Measurements from ENCODE around the gene CMTM8.
"Not testable (repeated sequence)": the region's sequence is repeated elsewhere in the genome, so short reads cannot be mapped to it uniquely, and the experiment has no call there.

Gene CMTM8

GRCh38 chr3:32238453-32239306 lies at the start of gene CMTM8:
CMTM8 (plus strand) TSS chr3:32238680; CDS start chr3:32238973, 293 bp downstream.
- Mint-ChIP-seq H3K27ac (no peak within 1 kb of the TSS), H3K4me3 (peak within 1 kb of the TSS; percentile 79), H3K9me3 (no peaks in the 10 kb centered on the region), H3K36me3 (peaks cover 1% of the 10 kb centered on the region), H3K27me3 (peaks cover 2% of the 10 kb centered on the region), H3K4me1 (peaks cover 10% of the 10 kb centered on the region)
- ATAC-seq (ENCODE audit: low read depth) (peak; percentile 69), DNase-seq (ENCODE audit: low spot score in 2 of 2) (peak; percentile 20 to 45)

- DNase-seq (ENCODE audit: low spot score in 2 of 2), result no peak
- H3K4me1 Mint-ChIP-seq, result no peaks in the 10 kb centered on the region
- H3K9me3 Mint-ChIP-seq, result no peaks in the 10 kb centered on the region
- no peaks in the 10 kb centered on the region for H3K36me3 Mint-ChIP-seq
- H3K27me3 Mint-ChIP-seq, result peaks cover 13% of the 10 kb centered on the region
- H3K27ac Mint-ChIP-seq, result no peak overlapping the region
- ATAC-seq (ENCODE audit: low read depth), result no peak
- no peak overlapping the region for H3K4me3 Mint-ChIP-seq
Observed at GRCh38 chr3:32189693-32190092, 48.8 kb upstream of the CMTM8 start.

DNA sequence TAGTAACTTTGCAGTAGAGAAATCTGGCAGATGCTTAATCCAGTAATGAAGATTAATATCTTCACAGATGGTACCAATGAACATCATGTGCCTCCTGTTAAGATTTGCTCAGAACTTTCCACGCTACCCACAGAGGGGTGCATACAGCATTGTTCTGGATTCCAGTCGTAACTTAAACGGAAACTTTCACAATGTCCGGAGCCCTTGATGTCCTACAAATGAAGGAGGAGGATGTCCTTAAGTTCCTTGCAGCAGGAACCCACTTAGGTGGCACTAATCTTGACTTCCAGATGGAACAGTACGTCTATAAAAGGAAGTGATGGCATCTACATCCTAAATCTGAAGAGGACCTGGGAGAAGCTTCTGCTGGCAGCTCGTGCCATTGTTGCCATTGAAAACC lies 47.9 kb upstream of the CMTM8 start:
- H3K27me3 Mint-ChIP-seq, result peaks cover 15% of the 10 kb centered on the region

DNA sequence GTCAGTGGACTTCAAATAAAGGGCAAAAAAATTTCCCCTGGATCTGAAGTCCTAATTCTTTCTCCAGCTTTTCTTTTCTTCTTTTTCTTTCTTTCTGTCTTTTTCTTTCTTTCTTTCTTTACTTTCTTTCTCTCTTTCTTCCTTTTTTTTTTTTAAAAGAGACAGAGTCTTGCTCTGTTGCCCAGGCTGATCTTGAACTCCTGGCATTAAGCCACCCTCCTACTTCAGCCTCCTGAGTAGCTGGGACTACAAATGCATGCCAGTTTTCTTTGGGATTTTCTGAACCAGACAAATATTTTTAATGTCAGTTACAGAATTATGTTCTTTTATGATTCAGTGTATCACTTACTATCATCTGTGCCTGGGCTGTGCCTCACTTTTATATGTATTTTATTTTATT lies 45.4 kb upstream of the CMTM8 start:
- H3K9me3 Mint-ChIP-seq, result no peaks in the 10 kb centered on the region
- H3K27me3 Mint-ChIP-seq, result peaks cover 16% of the 10 kb centered on the region
- DNase-seq (ENCODE audit: low spot score in 2 of 2) (no peak), ATAC-seq (ENCODE audit: low read depth) (no peak)
- no peaks in the 10 kb centered on the region for H3K4me1 Mint-ChIP-seq
- no peak overlapping the region for H3K27ac Mint-ChIP-seq
- H3K36me3 Mint-ChIP-seq, result no peaks in the 10 kb centered on the region
- no peak overlapping the region for H3K4me3 Mint-ChIP-seq

More for the DNA sequence above, 47.9 kb upstream of the CMTM8 start:
- not testable (repeated sequence) for H3K36me3 Mint-ChIP-seq; H3K9me3 Mint-ChIP-seq; ATAC-seq (ENCODE audit: low read depth); H3K4me3 Mint-ChIP-seq; DNase-seq (ENCODE audit: low spot score in 2 of 2); H3K27ac Mint-ChIP-seq; H3K4me1 Mint-ChIP-seq

DNA sequence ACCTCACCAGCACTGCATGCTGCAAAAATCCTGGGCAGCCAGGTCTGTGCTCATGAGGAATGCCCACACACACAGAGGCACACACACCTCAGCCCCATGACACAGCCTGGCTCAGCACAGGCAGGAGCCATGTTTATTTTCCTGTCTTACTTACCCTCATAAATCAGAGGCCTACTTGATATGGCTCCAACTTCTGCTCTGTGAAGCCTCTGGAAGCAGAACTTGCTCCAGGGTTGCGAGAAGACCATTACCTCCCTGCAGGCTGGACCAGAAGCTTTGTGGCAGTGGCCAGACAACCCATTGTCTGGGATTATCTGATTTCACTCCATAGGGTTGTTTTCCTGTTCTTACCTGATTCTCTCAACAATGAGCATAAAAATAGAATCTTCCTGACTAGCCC lies 43.8 kb upstream of the CMTM8 start:
- no peaks in the 10 kb centered on the region for H3K9me3 Mint-ChIP-seq
- H3K4me3 Mint-ChIP-seq, result no peak overlapping the region
- peaks cover 5% of the 10 kb centered on the region for H3K4me1 Mint-ChIP-seq
- H3K27ac Mint-ChIP-seq, result no peak overlapping the region
- DNase-seq (ENCODE audit: low spot score in 2 of 2) (no peak), ATAC-seq (ENCODE audit: low read depth) (no peak)
- H3K27me3 Mint-ChIP-seq, result peaks cover 21% of the 10 kb centered on the region
- H3K36me3 Mint-ChIP-seq, result no peaks in the 10 kb centered on the region

DNA sequence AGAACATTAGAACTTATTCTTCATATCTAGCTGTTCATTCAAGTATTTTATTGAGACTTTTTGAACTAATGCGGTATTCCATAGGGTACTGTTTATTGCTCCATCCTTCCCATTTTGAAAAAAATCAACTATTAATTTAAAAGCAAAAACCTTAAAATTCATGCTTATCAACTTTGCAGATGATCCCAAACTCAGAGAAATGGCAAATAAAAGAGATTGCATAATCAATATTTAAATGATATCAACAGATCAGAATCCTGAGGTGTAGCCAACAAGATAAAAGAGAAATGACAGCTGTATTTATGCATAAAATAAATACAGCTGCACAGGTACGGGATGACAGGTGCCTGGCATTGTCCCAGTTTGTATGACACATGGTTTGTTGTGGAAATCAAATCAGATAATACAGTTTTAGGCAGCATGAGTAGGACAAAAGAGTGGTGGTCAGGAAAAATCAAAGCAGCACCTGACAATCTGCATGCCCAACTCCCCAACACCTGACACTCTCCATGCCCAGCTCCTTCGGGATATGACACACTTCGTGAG lies 42.4 kb upstream of the CMTM8 start:
- DNase-seq (ENCODE audit: low spot score in 2 of 2) (no peak), ATAC-seq (ENCODE audit: low read depth) (no peak)
- Mint-ChIP-seq H3K4me3 (no peak overlapping the region), H3K4me1 (peaks cover 5% of the 10 kb centered on the region), H3K9me3 (no peaks in the 10 kb centered on the region), H3K27ac (no peak overlapping the region), H3K36me3 (no peaks in the 10 kb centered on the region), H3K27me3 (peaks cover 21% of the 10 kb centered on the region)

- no peak overlapping the region for H3K27ac Mint-ChIP-seq
- no peak overlapping the region for H3K4me3 Mint-ChIP-seq
- H3K36me3 Mint-ChIP-seq, result no peaks in the 10 kb centered on the region
- DNase-seq (ENCODE audit: low spot score in 2 of 2), result no peak
- ATAC-seq (ENCODE audit: low read depth), result no peak
- H3K27me3 Mint-ChIP-seq, result peaks cover 21% of the 10 kb centered on the region
- peaks cover 5% of the 10 kb centered on the region for H3K4me1 Mint-ChIP-seq
- no peaks in the 10 kb centered on the region for H3K9me3 Mint-ChIP-seq
Observed at GRCh38 chr3:32197991-32198390, 40.5 kb upstream of the CMTM8 start.

DNA sequence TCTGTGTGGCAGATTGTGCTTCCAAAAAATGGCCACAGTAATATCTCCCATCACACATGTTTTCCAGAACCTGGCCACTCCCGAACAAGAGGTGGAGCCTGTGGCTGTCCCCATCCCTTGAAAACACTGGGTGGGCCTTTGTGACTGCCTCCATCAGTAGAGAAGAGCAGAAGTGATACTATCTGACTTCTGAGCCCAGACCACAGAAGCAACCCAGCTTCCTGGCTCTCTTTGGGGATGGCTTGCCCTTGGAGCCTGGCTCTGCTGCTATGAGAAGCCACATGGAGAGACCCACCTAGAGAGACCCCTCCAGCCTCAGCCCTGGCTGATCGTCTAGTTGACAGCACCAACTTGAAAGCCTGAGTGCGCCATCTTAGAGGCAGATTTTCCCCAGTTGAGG lies 39.8 kb upstream of the CMTM8 start:
- peaks cover 5% of the 10 kb centered on the region for H3K4me1 Mint-ChIP-seq
- H3K4me3 Mint-ChIP-seq, result no peak overlapping the region
- no peak overlapping the region for H3K27ac Mint-ChIP-seq
- H3K36me3 Mint-ChIP-seq, result no peaks in the 10 kb centered on the region
- peak; percentile 45 for ATAC-seq (ENCODE audit: low read depth)
- peaks cover 23% of the 10 kb centered on the region for H3K27me3 Mint-ChIP-seq
- no peaks in the 10 kb centered on the region for H3K9me3 Mint-ChIP-seq
- DNase-seq (ENCODE audit: low spot score in 2 of 2), result no peak

DNA sequence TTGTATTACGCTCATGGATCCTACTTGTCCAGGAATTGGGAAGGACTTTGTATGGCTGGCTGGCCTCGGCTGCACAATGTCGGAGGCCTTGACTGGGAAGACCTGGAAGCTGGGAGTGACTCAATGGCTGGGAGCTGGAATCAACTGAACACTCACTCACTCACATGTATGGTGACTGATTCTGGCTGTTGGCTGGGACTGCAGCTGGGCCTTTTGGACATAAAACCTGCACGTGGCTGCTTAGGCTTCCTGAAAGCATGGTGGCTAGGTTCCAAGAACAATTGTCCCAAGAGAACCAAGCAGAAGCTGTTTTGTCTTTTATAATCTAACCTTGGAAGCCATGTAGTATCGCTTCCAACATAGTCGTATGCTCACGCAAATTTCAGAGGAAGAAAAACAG lies 38.0 kb upstream of the CMTM8 start:
- H3K9me3 Mint-ChIP-seq, result no peaks in the 10 kb centered on the region
- H3K27me3 Mint-ChIP-seq, result peaks cover 21% of the 10 kb centered on the region
- H3K4me1 Mint-ChIP-seq, result peaks cover 5% of the 10 kb centered on the region
- DNase-seq (ENCODE audit: low spot score in 2 of 2) (no peak), ATAC-seq (ENCODE audit: low read depth) (no peak)
- no peak overlapping the region for H3K27ac Mint-ChIP-seq
- no peak overlapping the region for H3K4me3 Mint-ChIP-seq
- H3K36me3 Mint-ChIP-seq, result no peaks in the 10 kb centered on the region

- DNase-seq (ENCODE audit: low spot score in 2 of 2), result no peak
- H3K4me1 Mint-ChIP-seq, result peaks cover 5% of the 10 kb centered on the region
- ATAC-seq (ENCODE audit: low read depth), result no peak
- H3K36me3 Mint-ChIP-seq, result no peaks in the 10 kb centered on the region
- H3K27ac Mint-ChIP-seq, result no peak overlapping the region
- H3K4me3 Mint-ChIP-seq, result no peak overlapping the region
- no peaks in the 10 kb centered on the region for H3K9me3 Mint-ChIP-seq
- peaks cover 23% of the 10 kb centered on the region for H3K27me3 Mint-ChIP-seq
Observed at GRCh38 chr3:32200992-32201758, 37.3 kb upstream of the CMTM8 start.

DNA sequence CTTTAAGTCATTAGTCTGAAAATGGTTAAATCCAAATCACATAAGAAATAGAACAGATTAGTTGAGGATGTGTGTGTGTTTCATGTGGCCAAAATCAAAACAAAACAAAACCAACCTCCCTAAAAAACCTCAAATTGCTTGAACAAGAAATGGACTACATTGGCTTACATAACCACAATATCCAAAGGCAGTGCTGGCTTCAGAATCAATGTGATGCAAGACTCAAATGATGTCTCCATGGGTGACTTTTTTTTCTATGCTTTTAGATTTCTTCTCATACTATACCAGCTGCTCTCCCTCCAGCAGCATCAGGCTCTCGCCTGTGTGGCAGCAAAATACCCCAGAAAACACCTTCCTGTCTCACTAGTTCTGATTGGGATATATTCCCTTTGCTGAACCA lies 36.0 kb upstream of the CMTM8 start:
- DNase-seq (ENCODE audit: low spot score in 2 of 2), result no peak
- H3K4me3 Mint-ChIP-seq, result no peak overlapping the region
- H3K9me3 Mint-ChIP-seq, result no peaks in the 10 kb centered on the region
- no peak for ATAC-seq (ENCODE audit: low read depth)
- H3K36me3 Mint-ChIP-seq, result no peaks in the 10 kb centered on the region
- peaks cover 5% of the 10 kb centered on the region for H3K4me1 Mint-ChIP-seq
- H3K27me3 Mint-ChIP-seq, result peaks cover 19% of the 10 kb centered on the region
- H3K27ac Mint-ChIP-seq, result no peak overlapping the region

DNA sequence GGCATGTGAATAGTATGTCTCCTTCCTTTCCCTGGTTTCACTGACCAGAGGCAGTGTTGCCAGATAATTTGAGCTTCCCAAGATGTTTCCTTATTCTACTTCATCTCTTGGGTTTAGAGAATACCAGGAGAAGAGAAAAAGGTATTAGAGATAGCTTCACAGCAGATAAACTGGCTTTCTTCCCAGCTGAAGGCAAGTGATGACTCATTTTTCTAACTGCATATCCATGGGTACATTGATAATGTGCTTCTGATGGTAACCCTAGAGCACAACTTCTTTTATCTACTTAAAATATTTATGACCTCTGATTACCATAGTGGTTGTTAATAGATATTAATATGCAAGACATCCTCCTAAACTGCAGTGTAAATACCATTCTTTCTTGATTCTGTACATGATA lies 34.6 kb upstream of the CMTM8 start:
- no peak for DNase-seq (ENCODE audit: low spot score in 2 of 2)
- H3K36me3 Mint-ChIP-seq, result no peaks in the 10 kb centered on the region

GRCh38 chr3:32208447-32208846 lies 30.0 kb upstream of the CMTM8 start:
- H3K27me3 Mint-ChIP-seq, result peaks cover 6% of the 10 kb centered on the region
- no peaks in the 10 kb centered on the region for H3K9me3 Mint-ChIP-seq
- H3K4me3 Mint-ChIP-seq, result no peak overlapping the region
- DNase-seq (ENCODE audit: low spot score in 2 of 2), result no peak
- H3K4me1 Mint-ChIP-seq, result no peaks in the 10 kb centered on the region
- no peak for ATAC-seq (ENCODE audit: low read depth)
- no peaks in the 10 kb centered on the region for H3K36me3 Mint-ChIP-seq
- no peak overlapping the region for H3K27ac Mint-ChIP-seq

More for the DNA sequence above, 34.6 kb upstream of the CMTM8 start:
- ATAC-seq (ENCODE audit: low read depth), result no peak
- Mint-ChIP-seq H3K27ac (no peak overlapping the region), H3K4me1 (peaks cover 1% of the 10 kb centered on the region), H3K27me3 (peaks cover 19% of the 10 kb centered on the region), H3K9me3 (no peaks in the 10 kb centered on the region), H3K4me3 (no peak overlapping the region)

- H3K4me1 Mint-ChIP-seq, result no peaks in the 10 kb centered on the region
- H3K4me3 Mint-ChIP-seq, result no peak overlapping the region
- DNase-seq (ENCODE audit: low spot score in 2 of 2) (no peak), ATAC-seq (ENCODE audit: low read depth) (no peak)
- H3K27me3 Mint-ChIP-seq, result peaks cover 9% of the 10 kb centered on the region
- no peaks in the 10 kb centered on the region for H3K9me3 Mint-ChIP-seq
- no peaks in the 10 kb centered on the region for H3K36me3 Mint-ChIP-seq
- no peak overlapping the region for H3K27ac Mint-ChIP-seq
Observed at GRCh38 chr3:32215185-32215584, 23.3 kb upstream of the CMTM8 start.

Data from memory B cell (primary cell).